Measurements from ENCODE around the gene SCLT1. TPM values are rescaled to one million over a fixed set of nuclear protein-coding genes. Genes with fewer than 3 reads are reported as not detected.

Gene SCLT1
- total RNA-seq, 1 experiment from 2014 or later, result 14.3 TPM

Other genes with a start within 250 kb of the SCLT1 start
- 6.7 to 8.9 TPM (median 6.9 TPM) in 3 replicates for gene C4orf33, start 2.6 kb upstream of the SCLT1 start, total RNA-seq (2021)

All from WTC11 (cell line).